ENCODE results near the gene BIRC5.
"Not testable (repeated sequence)": the region's sequence is repeated elsewhere in the genome, so short reads cannot be mapped to it uniquely, and the experiment has no call there.

The BIRC5 gene

DNA sequence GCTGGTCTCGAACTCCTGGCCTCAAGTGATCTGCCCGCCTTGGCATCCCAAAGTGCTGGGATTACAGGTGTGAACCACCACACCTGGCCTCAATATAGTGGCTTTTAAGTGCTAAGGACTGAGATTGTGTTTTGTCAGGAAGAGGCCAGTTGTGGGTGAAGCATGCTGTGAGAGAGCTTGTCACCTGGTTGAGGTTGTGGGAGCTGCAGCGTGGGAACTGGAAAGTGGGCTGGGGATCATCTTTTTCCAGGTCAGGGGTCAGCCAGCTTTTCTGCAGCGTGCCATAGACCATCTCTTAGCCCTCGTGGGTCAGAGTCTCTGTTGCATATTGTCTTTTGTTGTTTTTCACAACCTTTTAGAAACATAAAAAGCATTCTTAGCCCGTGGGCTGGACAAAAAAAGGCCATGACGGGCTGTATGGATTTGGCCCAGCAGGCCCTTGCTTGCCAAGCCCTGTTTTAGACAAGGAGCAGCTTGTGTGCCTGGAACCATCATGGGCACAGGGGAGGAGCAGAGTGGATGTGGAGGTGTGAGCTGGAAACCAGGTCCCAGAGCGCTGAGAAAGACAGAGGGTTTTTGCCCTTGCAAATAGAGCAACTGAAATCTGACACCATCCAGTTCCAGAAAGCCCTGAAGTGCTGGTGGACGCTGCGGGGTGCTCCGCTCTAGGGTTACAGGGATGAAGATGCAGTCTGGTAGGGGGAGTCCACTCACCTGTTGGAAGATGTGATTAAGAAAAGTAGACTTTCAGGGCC is 5.5 kb downstream of the BIRC5 start:
- DNase-seq (ENCODE audit: low read depth): no peak

DNA sequence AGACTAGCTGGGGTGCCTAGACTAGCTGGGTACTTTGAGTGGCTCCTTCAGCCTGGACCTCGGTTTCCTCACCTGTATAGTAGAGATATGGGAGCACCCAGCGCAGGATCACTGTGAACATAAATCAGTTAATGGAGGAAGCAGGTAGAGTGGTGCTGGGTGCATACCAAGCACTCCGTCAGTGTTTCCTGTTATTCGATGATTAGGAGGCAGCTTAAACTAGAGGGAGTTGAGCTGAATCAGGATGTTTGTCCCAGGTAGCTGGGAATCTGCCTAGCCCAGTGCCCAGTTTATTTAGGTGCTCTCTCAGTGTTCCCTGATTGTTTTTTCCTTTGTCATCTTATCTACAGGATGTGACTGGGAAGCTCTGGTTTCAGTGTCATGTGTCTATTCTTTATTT is 9.0 kb downstream of the BIRC5 start:
- DNase-seq (ENCODE audit: low read depth): no peak
- H3K4me3 ChIP-seq (ENCODE audit: low read depth, low read length): no peak overlapping the region

More for the DNA sequence above, 5.5 kb downstream of the BIRC5 start:
- no peak overlapping the region for H3K4me3 ChIP-seq (ENCODE audit: low read depth, low read length)

GRCh38 chr17:78223765-78224164 is 9.7 kb downstream of the BIRC5 start:
- H3K4me3 ChIP-seq (ENCODE audit: low read depth, low read length): no peak overlapping the region
- no peak for DNase-seq (ENCODE audit: low read depth)

- no peak overlapping the region for H3K4me3 ChIP-seq (ENCODE audit: low read depth, low read length)
- no peak for DNase-seq (ENCODE audit: low read depth)
Observed at GRCh38 chr17:78224231-78225087, 10.4 kb downstream of the BIRC5 start.

DNA sequence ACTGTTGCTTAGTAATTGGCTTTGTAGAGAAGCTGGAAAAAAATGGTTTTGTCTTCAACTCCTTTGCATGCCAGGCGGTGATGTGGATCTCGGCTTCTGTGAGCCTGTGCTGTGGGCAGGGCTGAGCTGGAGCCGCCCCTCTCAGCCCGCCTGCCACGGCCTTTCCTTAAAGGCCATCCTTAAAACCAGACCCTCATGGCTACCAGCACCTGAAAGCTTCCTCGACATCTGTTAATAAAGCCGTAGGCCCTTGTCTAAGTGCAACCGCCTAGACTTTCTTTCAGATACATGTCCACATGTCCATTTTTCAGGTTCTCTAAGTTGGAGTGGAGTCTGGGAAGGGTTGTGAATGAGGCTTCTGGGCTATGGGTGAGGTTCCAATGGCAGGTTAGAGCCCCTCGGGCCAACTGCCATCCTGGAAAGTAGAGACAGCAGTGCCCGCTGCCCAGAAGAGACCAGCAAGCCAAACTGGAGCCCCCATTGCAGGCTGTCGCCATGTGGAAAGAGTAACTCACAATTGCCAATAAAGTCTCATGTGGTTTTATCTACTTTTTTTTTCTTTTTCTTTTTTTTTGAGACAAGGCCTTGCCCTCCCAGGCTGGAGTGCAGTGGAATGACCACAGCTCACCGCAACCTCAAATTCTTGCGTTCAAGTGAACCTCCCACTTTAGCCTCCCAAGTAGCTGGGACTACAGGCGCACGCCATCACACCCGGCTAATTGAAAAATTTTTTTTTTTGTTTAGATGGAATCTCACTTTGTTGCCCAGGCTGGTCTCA is 11.2 kb downstream of the BIRC5 start:
- no peak for DNase-seq (ENCODE audit: low read depth)
- H3K4me3 ChIP-seq (ENCODE audit: low read depth, low read length): no peak overlapping the region

DNA sequence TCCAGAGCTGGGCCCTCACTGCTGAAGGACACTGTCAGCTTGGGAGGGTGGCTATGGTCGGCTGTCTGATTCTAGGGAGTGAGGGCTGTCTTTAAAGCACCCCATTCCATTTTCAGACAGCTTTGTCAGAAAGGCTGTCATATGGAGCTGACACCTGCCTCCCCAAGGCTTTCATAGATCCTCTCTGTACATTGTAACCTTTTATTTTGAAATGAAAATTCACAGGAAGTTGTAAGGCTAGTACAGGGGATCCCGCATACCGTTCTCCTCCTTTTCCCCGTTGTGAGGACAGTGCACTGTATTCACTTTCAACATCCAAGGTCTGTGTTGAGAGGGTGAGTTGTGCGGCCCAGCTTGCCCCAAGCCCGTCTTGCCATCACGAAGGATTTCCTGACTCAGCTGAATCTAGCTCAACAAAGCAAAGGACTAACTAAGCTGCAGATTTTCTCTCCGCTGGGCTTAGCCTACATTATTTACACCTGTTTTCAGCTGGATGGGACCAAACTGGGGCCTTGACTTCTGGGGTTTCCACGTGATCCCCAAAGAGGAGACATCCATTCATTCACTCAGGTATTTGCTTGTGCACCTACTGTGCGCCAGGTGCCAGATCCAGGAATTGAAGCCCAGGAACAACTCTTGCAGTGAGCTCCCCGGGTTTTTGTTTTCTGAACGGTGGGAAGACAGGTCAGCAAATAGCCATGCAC is 12.2 kb downstream of the BIRC5 start:
- no peak for DNase-seq (ENCODE audit: low read depth)
- no peak overlapping the region for H3K4me3 ChIP-seq (ENCODE audit: low read depth, low read length)

- DNase-seq (ENCODE audit: low read depth): no peak
- H3K4me3 ChIP-seq (ENCODE audit: low read depth, low read length): no peak overlapping the region
Observed at GRCh38 chr17:78226759-78227454, 12.9 kb downstream of the BIRC5 start.

DNA sequence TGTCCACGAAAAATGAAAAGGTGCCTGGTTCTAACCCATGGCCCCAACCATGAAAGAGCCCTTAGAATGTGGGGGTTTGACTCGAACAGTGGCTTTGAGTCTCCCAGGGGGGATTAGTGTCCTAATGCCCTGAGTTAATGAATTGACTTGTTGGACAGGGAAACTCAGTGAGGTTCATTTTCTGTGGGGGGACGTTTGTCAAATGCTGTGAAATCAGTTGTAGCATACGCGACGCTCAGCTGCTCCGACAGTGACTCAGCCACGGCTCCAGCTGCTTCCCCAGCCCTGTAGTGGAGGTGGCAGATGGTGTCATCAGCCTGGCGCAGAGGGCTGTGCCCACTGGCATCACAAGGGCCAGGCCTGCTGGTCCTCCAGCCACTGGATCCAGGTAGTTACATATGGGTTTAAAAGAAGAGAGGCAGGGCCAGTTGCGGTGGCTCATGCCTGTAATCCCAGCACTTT is 13.4 kb downstream of the BIRC5 start:
- no peak overlapping the region for H3K4me3 ChIP-seq (ENCODE audit: low read depth, low read length)
- DNase-seq (ENCODE audit: low read depth): no peak

DNA sequence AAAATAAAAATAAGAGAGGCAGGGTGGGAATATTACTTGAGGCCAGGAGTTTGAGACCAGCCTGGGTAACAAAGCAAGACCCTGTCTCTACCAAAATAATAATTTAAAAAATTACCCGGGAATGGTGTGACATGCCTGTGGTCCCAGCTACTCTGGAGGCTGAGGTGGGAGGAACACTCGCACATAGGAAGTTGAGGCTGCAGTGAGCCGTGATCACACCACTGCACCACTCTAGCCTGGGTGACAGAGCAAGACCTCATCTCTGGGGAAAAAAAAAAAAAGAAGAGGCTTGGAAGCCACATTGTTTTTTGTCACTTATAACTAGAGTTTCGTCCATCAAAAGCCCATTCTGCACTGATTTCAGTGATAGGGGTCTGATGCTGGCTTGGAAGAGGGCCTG is 14.1 kb downstream of the BIRC5 start:
- H3K4me3 ChIP-seq (ENCODE audit: low read depth, low read length): no peak overlapping the region
- DNase-seq (ENCODE audit: low read depth): no peak

GRCh38 chr17:78230252-78230962 is 16.4 kb downstream of the BIRC5 start:
- H3K4me3 ChIP-seq (ENCODE audit: low read depth, low read length): no peak overlapping the region
- no peak for DNase-seq (ENCODE audit: low read depth)

- no peak for DNase-seq (ENCODE audit: low read depth)
- H3K4me3 ChIP-seq (ENCODE audit: low read depth, low read length): no peak within 1 kb of the TSS
Observed at GRCh38 chr17:78230996-78231935, 17.2 kb downstream of the BIRC5 start, which contains the start of gene TMEM235. TSS of gene TMEM235 (plus strand) at chr17:78231631. CDS start at chr17:78232024, 393 bp downstream.

DNA sequence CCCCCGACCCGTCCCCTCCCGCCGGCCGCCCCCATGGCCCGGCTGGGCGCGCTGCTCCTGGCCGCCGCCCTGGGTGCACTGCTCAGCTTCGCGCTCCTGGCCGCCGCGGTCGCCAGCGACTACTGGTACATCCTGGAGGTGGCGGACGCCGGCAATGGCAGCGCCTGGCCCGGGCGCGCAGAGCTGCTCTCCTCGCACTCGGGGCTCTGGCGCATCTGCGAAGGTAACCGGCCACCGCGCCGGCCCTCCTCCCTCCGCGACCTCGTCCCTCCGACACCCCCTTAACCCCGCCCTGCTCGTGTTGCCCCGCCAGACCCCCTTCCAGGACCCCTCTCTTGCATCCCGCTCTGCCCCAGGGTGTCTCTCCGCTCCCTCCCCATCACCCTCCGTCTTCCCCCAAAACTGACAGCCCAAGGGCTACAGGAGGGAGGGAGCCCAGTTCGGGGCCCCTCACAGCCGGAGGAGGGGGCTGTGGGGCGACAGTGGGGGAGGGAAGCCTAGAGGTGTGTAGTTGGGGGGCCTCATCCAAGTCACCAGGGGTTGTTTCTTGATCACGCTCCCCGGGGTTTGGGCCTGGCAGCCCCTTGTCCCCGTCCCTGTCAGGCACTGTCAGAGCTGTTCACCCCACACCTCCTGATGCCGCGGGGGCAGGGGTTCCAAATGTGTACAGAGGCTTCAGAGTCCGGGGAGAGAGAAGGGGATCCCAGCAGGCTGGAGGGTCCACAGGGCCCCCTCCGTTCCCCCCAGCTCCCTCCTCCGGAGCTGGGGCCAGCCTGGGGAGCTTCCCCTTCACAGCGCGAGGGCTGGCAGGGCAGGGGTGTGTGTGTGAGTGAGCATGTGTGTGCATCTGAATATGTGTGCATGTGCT is 18.2 kb downstream of the BIRC5 start:
- no peak for DNase-seq (ENCODE audit: low read depth)
- no peak overlapping the region for H3K4me3 ChIP-seq (ENCODE audit: low read depth, low read length)

GRCh38 chr17:78232859-78233173 is 18.8 kb downstream of the BIRC5 start:
- no peak for DNase-seq (ENCODE audit: low read depth)

GRCh38 chr17:78233678-78234077 is 19.6 kb downstream of the BIRC5 start:
- no peak overlapping the region for H3K4me3 ChIP-seq (ENCODE audit: low read depth, low read length)
- DNase-seq (ENCODE audit: low read depth): no peak

More at GRCh38 chr17:78232859-78233173, 18.8 kb downstream of the BIRC5 start:
- H3K4me3 ChIP-seq (ENCODE audit: low read depth, low read length): no peak overlapping the region

DNA sequence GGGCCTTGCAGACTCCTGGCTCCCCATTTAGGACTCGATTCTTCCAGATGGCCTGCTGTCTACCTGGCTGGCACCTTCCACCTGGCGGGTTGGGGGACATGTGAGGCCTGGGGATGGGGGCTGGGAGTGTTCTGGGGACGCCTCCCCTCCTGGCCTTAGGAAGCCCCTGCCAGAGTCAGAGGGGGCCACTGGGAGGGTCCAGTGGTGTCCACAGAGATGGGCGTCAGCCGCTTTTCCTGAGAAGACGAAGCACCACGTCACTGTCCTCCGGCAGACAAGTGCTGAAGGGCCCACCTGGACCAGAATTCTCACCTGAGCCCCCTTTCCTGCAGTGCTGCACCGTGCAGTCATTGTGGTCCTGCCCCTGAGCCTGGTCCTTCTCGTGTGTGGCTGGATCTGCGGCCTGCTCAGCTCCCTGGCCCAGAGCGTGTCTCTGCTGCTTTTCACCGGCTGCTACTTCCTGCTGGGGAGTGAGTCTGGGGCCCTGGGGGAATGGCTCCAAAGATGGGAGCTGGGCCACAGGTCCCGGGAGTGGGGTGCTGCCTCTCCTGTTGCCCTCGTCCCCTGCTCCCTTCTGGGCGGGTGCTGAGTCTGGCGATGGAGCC is 20.3 kb downstream of the BIRC5 start:
- no peak overlapping the region for H3K4me3 ChIP-seq (ENCODE audit: low read depth, low read length)
- no peak for DNase-seq (ENCODE audit: low read depth)

DNA sequence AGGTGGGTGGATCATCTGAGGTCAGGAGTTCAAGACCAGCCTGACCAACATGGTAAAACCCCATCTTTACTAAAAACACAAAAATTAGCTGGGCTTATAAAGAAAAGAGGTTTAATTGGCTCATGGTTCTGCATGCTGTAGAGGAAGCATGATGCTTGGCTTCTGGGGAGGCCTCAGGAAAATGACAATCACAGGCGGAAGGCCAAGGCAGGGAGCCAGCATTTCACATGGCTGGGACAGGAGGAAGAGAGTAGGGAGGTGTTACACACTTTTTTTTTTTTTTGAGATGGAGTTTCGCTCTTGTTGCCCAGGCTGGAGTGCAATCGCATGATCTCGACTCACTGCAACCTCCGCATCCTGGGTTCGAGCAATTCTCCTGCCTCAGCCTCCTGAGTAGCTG is 21.0 kb downstream of the BIRC5 start:
- DNase-seq (ENCODE audit: low read depth); H3K4me3 ChIP-seq (ENCODE audit: low read depth, low read length): not testable (repeated sequence)
